ENCODE data around the gene PABPN1. TPM values are rescaled to one million over a fixed set of nuclear protein-coding genes. Genes with fewer than 3 reads are reported as not detected.
A peak's percentile ranks its signal among the peaks of the same experiment; 100 is the strongest.

The PABPN1 gene
- polyA plus RNA-seq, 2 of the 4 experiments (the other 2 are of a cell fraction), result 157 to 197 TPM

- TF ChIP-seq RFX5 (IDR thresholded peaks at IDR 0.05) (no peak), PHF8 (IDR thresholded peaks at IDR 0.05; ENCODE audit: borderline replicate concordance, low read depth) (peak; percentile 73; the same call in 1 of the 2 replicates), MAX (IDR thresholded peaks at IDR 0.05) (0 out of 2 replicates have a peak, but pooled peaks have one; percentile 37), ATOH8 (CRISPR knock-in tag; IDR thresholded peaks at IDR 0.05; ENCODE audit: low read depth) (no peak), MYC (IDR thresholded peaks at IDR 0.05; ENCODE audit: borderline replicate concordance, low read length) (0 out of 2 replicates have a peak, but pooled peaks have one; percentile 62), E2F6 (IDR thresholded peaks at IDR 0.05; ENCODE audit: borderline replicate concordance, low read depth) (no peak), HOXA7 (CRISPR knock-in tag; IDR thresholded peaks at IDR 0.05) (0 out of 2 replicates have a peak, but pooled peaks have one; percentile 28), MAZ (IDR thresholded peaks at IDR 0.05; ENCODE audit: borderline replicate concordance, low read depth, low read length) (no peak), FOSB (CRISPR knock-in tag; IDR thresholded peaks at IDR 0.05) (no peak), NFE2L2 (conservative IDR thresholded peaks at IDR 0.05; ENCODE audit: low read length) (no peak), ELK1 (IDR thresholded peaks at IDR 0.05; ENCODE audit: low read depth, low read length) (no peak), JUN (IDR thresholded peaks at IDR 0.05) (peak in 1 of 2 experiments; percentile 8; a peak in 2 of 5 replicates), ZFP36 (IDR thresholded peaks at IDR 0.05; ENCODE audit: borderline replicate concordance, partially characterized antibody) (no peak), ESRRA (IDR thresholded peaks at IDR 0.05; ENCODE audit: borderline replicate concordance, low read length) (no peak), HOXB13 (CRISPR knock-in tag; IDR thresholded peaks at IDR 0.05; ENCODE audit: low read depth) (no peak), REST (IDR thresholded peaks at IDR 0.05) (no peak)
Observed at GRCh38 chr14:23321572-23322547, 603 bp downstream of the PABPN1 start (continued).
